D721Med (cell line): ENCODE data around the gene CBX7.
"Not testable (repeated sequence)": the region's sequence is repeated elsewhere in the genome, so short reads cannot be mapped to it uniquely, and the experiment has no call there.

Source experiments
- DNase-seq: peaks from one replicate; pipeline ENCODE4 v3.0.0; 2011; ENCODE audit warnings: low spot score; ENCODE audit not compliant: insufficient read length
- FAIRE-seq: peaks from 2 replicates; lab custom pipeline; 2011; peaks lifted over from hg19 to GRCh38; lab: Jason Lieb, UNC
- CTCF ChIP-seq: IDR thresholded peaks from 2 replicates; pipeline ENCODE4 v1.5.1; 2012; ENCODE audit warnings: mild to moderate bottlenecking, control low read depth; ENCODE audit not compliant: insufficient read depth; ENCODE audit errors: missing control alignments

Gene CBX7

DNA sequence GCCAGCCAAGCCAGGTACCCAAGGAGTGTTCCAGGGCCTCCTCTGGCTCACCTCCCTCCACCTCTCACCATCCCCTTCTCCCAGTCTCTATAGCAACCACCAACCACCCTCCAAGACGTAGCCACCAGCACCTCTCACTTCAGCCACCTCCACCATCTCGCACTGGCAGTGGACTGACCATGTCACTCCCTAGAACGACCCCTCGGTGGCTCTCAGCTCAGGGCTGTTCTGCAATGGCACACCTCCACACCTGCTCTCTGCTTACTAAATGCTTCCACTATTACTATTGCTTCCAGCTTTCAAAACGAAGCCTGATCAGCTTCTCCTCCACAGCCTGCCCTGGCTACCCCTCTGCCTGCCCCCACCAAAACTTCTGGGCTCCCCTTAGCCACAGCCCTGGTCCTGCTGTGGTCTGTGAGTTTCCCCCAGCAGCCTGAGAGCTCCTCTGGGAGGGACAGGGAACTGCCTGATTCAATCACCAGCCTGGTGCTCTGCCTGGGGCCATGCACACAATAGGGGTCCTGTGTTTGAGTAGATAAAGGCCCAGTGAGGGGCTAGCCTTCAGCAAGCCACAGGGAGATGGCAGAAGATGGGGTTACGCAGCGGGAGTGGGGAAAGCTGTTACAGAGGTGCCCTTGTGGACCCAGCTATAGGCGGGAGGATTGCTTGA lies 17.5 kb upstream of the CBX7 start:
- FAIRE-seq, result no peak
- DNase-seq, result no peak
- TF ChIP-seq CTCF, result no peak

- DNase-seq (no peak), FAIRE-seq (no peak)
- TF ChIP-seq CTCF, result no peak
Observed at GRCh38 chr22:39166547-39166946, 14.1 kb upstream of the CBX7 start.

GRCh38 chr22:39156093-39156492 lies 3.6 kb upstream of the CBX7 start:
- not testable (repeated sequence) for FAIRE-seq, DNase-seq

- DNase-seq (no peak), FAIRE-seq (no peak)
- TF ChIP-seq CTCF, result no peak
Observed at GRCh38 chr22:39155421-39155820, 2.9 kb upstream of the CBX7 start.

GRCh38 chr22:39153220-39153717 lies 789 bp upstream of the CBX7 start:
- TF ChIP-seq CTCF, result no peak
- FAIRE-seq (no peak), DNase-seq (no peak)

GRCh38 chr22:39152024-39152510 lies 413 bp downstream of the CBX7 start:
- TF ChIP-seq CTCF, result no peak
- DNase-seq, result no peak
- FAIRE-seq, result no peak

- no peak for TF ChIP-seq CTCF
- FAIRE-seq (no peak), DNase-seq (no peak)
Observed at GRCh38 chr22:39151329-39151975, 1.0 kb downstream of the CBX7 start.
